C1 segment of cervical spinal cord (tissue), 14 donors: ENCODE data around the gene HIPK4.
"Not testable (repeated sequence)": the region's sequence is repeated elsewhere in the genome, so short reads cannot be mapped to it uniquely, and the experiment has no call there.

Experiments
- DNase-seq, 14 donors: peaks; one replicate each; lab custom pipeline; 2025; lab: John Stamatoyannopoulos, UW

Gene HIPK4

GRCh38 chr19:40417643-40417981 lies 27.6 kb upstream of the HIPK4 start:
- no peak for DNase-seq

GRCh38 chr19:40416918-40417642 lies 27.1 kb upstream of the HIPK4 start:
- no peak for DNase-seq

GRCh38 chr19:40415768-40416167 lies 25.8 kb upstream of the HIPK4 start:
- DNase-seq = no peak

DNA sequence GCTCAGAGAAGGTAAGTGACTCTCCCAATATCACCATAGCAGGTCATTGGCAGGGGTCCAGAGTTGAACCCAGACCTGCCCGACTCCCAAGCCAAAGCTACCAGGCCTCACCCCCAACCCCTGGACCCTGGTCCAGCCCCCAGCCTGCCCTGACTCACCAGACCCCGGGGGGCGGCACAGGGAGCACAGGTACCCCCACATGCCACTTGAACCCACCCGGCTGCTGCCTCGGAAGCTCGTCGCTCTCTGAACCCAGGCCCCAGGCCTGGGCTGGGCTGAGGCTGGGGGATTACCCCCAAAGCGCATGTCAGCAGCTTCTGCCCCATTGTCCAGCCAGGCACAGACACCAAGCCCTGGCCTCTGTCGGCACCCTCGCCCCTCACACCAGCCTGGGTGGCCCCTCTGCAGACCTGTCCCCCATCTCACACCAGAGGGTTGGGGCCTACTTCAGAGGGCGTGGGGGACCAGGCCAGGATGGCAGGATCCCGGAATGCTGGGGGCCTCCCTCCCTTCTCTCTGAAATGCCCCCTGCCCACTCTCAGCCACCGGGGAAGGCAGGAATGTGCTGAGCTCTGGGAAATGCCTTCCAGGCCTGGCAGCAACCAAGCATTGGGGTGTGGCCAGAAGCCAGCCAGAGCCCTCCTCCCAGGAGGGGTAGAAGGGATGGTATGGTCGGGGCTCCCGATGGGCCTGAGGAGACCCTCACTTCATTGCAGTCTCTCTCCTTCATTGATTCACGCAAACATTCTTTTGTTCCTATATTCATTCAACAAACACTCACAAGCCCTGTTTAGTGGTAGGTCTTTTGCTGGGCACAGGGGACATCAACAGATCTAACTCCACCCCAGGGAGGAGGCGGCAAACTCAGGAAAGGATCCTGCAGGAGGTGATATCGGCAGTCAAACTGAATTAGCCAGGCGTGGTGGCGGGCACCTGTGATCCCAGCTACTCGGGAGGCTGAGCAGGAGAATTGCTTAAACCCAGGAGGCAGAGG lies 24.9 kb upstream of the HIPK4 start:
- DNase-seq = no peak

GRCh38 chr19:40413291-40413845 lies 23.4 kb upstream of the HIPK4 start, which contains the start of gene PRX:
Gene PRX (minus strand): TSS chr19:40413378. CDS start chr19:40407932, 5,446 bp downstream.
- DNase-seq = no peak

DNA sequence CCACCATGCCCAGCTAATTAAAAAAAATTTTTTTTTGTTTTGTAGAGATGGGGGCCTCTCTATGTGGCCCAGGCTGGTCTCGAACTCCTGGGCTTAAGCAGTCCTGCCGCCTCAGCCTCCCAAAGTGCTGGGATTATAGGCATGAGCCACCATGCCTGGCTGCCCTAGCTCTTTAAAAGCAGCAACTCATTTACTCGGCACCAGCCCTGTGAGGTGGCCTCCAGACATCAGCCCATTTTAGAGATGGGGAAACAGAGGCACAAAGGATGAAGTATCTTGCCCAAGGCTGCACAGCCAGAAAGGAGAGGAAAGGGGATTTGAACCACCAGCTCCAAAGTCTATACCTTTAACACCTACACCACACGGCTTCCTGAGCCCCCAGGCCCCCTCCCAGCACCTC lies 22.9 kb upstream of the HIPK4 start:
- no peak for DNase-seq

GRCh38 chr19:40411958-40412499 lies 22.0 kb upstream of the HIPK4 start:
- DNase-seq = no peak

DNA sequence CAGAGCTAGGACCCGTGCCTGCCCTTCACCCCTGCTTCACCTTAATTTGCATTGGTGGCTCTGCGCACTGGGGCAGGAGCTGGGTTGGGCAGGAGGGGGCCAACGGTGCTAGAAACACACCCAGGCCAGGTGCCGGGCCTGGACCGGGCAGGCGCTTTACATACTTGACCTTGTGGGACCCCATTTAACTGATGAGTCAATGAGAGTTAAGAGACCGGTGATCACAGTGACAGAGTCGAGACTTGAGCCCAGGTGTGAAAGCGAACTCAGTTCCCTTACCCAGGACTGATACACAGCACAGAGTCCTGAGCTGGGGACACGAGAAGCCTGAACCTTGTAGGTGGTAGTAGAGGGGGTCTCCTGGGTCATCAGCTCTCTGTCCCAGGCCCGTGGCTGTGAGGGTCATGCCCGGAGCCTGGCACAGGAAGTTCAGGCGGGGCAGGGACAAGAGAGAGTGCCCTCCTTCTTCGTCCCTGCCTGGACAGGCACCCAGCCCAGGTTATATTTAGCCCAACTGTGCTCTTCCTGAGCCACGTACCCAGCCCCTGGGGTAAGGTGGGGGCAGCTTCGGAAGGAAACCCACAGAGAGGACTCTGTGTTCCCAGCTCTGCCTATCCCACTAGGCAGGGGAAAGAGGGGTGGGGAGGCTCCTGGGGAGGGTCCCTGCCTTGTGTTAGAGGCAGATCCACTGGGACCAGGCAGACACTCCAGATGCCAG lies 21.3 kb upstream of the HIPK4 start:
- DNase-seq = no peak

DNA sequence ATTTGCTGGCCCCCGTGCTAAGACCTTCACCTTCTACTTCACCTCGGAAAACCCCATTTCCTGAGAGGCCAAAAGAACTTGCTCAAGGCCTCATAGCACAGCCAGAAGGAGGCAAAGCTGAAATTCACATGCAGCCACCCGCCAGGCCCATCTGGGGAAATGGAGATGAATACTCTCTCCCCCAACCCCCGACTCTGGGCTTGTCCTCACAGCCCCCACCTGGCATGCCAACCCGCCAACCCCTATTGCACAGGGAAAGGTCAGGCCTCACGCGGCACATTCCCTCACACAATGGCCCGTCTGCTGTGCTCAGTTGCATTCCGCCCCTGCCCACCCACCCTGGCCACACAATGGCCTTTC lies 20.0 kb upstream of the HIPK4 start:
- DNase-seq = no peak

DNA sequence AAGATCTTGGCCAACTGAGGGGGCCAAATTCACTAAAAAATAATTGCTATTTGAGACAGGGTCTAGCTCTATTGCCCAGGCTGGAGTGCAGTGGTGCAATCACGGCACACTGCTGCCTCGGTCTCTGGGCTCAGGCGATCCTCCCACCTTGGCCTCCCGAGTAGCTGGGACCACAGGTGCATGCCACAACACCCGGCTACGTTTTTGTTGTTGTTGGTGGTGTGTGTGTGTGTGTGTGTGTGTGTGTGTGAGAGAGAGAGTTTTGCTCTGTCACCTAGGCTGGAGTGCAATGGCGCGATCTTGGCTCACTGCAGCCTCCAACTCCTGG lies 18.6 kb upstream of the HIPK4 start:
- DNase-seq = not testable (repeated sequence)

DNA sequence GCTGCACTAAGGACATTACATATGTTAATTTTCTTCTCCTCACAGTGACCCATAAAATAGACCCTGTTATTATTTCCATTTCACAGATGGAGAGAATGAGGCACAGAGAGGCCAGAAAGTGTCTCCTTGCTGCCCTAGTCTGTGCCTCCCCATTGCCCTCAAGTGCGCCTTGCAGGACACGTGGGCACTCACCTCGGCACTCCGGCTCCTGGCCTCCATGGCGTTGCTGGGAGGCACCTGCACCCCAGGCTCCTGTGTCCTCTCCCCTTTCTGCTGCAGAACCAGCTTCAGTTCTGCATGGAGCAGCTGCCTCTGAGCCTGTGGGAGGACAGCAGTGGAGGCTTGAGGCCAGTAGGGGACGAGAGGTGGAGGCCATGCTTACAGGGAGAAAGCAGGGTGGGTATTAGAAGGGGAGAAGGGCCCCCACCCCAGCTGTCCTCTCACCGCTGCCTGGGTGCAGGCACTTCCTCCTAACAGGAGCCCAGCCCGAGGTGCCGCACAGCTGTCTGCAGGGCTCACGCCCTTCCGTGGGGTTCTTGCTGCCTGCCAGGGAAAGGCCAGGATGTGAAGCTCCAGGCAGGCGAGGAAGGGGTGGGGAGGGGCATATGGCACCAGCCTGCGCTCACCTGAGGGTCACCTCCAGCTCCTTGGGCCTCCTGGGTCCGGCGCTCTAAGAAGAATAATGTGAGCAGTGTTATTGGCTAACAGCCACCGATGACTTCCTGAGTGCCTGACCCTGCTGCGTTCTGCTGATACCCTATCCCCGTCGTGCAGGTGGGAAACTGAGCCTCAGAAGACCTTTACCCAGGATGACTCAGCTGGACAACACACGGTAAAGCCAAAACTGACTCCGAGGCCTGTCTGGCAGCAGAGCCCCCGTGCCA lies 18.0 kb upstream of the HIPK4 start:
- DNase-seq = no peak

DNA sequence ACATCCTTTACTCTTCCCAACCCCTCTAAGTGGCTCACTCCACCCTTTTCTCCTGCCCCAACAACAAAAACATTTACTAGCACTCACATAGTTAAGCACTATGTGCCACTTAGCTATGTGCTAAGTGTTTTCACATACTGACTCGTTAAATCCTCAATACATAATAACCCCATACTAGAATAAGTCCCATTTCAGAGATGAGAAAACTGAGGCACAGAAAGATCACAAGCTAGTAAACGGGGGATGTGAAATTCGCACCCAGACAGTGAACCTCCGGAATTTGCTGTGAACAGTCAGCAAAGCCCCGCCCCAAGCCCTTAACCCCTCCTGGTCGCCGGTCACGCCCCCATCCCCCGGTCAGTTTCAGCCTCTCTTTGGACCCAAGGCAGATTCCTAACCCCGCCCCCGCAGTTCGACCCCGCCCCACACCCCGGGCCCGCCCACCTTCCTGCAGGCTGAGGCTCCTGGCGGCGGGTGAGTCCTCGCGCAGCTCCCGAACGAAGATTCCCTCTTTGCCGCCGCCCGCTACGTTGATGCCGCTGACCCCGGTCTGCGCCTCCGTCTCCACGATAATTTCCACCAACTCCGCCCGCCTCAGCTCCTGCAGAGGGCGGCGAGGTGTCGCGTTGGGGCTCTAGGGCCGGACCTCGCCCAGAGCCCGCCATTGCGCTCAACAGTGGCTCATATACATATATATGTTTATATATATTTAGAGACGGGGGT lies 13.4 kb upstream of the HIPK4 start:
- DNase-seq = peak in 10 of 14 donors; percentile 5 to 65 (median 24)

GRCh38 chr19:40400559-40400958 lies 10.6 kb upstream of the HIPK4 start:
- no peak for DNase-seq

GRCh38 chr19:40398417-40399131 lies 8.6 kb upstream of the HIPK4 start:
- DNase-seq = peak in 1 of 14 donors; percentile 3

- DNase-seq = no peak
These were observed 7.6 kb upstream of the HIPK4 start for GRCh38 chr19:40397568-40397906.

DNA sequence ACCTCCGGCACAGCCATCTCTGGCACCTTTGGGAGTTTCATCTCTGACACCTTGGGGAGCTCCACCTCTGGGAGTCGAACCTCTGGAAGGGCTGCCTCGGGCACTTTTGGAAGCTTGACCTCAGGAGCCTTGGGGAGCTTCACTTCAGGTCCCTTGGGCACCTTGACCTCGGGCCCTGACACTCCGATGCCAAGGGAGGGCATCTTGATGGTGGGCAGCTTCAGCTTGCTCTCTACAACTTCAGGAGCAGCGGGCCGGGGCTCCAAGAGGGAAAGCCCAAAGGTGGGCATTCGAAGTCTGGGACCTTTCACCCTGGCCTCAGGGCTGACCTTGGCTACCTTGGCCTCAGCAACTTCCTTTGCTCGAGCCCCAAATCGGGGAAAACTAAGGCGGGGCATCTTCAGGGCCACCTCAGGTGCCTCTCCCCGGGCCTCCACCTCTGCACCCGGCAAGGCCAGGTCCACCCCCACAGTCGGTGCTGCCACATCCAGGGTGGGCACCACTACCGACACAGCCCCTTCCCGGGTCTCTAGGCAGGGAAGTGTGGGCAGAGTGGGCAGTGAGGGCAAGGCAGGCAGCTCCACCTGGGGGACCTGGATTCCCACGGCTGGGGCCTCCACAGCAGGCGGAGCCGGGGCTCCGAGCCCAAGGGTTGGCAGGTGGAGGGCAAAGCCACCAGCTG lies 7.0 kb upstream of the HIPK4 start:
- no peak for DNase-seq

DNA sequence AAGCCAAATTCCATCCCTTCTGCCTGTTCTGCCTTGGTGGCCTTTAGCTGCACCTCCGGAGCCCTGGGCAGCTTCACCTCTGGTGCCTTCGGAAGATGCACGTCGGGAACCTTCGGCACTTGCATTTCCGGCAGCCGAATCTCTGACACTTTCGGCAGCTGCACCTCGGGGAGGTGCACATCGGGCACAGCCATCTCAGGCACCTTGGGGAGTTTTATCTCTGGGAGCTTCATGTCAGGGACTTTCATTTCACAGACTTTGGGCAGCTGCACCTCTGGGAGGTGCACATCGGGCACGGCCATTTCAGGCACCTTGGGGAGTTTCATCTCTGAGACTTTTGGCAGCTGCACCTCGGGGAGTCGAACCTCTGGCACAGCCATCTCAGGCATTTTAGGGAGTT lies 6.0 kb upstream of the HIPK4 start:
- no peak for DNase-seq

DNA sequence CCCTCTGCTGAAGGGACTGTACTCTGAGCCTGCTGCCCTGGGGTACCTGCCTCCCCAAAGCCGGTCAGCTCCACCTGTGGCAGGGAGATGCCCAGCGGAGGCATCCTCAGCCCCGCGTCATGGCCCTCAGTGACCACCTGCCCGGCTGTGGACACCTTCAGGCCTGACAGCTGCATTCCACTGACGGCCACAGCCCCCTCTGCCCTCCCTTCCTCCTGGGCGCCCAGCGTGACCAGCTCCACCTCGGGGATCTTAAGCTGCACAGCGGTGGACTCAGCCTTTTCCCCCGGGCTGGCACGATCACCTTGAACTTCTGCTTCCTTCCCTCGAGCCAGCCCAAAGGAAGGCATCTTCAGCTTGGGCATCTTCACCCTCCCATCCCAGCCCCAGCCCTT lies 4.8 kb upstream of the HIPK4 start:
- DNase-seq = no peak
